WTC11 (cell line): ENCODE results near the gene AAGAB. TPM values are rescaled to one million over a fixed set of nuclear protein-coding genes. Genes with fewer than 3 reads are reported as not detected.

Source experiments
- ATAC-seq: fragments of 200-7000 bp; cut with Tn5 transposase; 2 replicates; pipeline ENCODE4 v1.10.0; 2021; ENCODE audit warnings: mild to moderate bottlenecking, moderate library complexity
- CTCF ChIA-PET: fragments of 300-600 bp; sonication (Branson Sonifier 250); formaldehyde crosslinking; loops from one replicate; lab custom pipeline; 2021; ENCODE audit warnings: antibody characterized with exemption; lab: Charles Lee
- POLR2A ChIA-PET: fragments of 350-600 bp; sonication (Branson Sonifier 250); formaldehyde crosslinking; loops from one replicate; lab custom pipeline; 2021; ENCODE audit warnings: antibody characterized with exemption; lab: Charles Lee
- DNase-seq: peaks from one replicate; pipeline ENCODE4 v3.0.0; 2021; ENCODE audit warnings: low spot score
- H3K27ac Mint-ChIP-seq: 2 replicates; pipeline ENCODE4 v1.8.0; 2021; ENCODE audit warnings: mixed read lengths
- H3K27me3 Mint-ChIP-seq: 2 replicates; pipeline ENCODE4 v1.8.0; 2021; ENCODE audit warnings: low read depth, mild to moderate bottlenecking, moderate library complexity, mixed read lengths
- H3K36me3 Mint-ChIP-seq: 2 replicates; pipeline ENCODE4 v1.8.0; 2021; ENCODE audit warnings: mixed read lengths
- H3K4me1 Mint-ChIP-seq: 2 replicates; pipeline ENCODE4 v1.8.0; 2022; ENCODE audit warnings: mixed read lengths
- H3K4me3 Mint-ChIP-seq: 2 replicates; pipeline ENCODE4 v1.8.0; 2021; ENCODE audit warnings: mild to moderate bottlenecking, moderate library complexity, mixed read lengths
- H3K9me3 Mint-ChIP-seq: 2 replicates; pipeline ENCODE4 v1.8.0; 2021; ENCODE audit warnings: mixed read lengths
- CREB1 ChIP-seq: sonication (generic); formaldehyde crosslinking; IDR thresholded peaks from 2 replicates; pipeline ENCODE4 v1.8.0; 2023; ENCODE audit warnings: mild to moderate bottlenecking, missing genetic modification reagents
- HMGA2 ChIP-seq: fragments of 250-450 bp; sonication (Bioruptor Pico); IDR thresholded peaks from 2 replicates; pipeline ENCODE4 v1.4.0; 2021; ENCODE audit warnings: mild to moderate bottlenecking, moderate library complexity
- NR2C2 ChIP-seq: sonication (generic); formaldehyde crosslinking; IDR thresholded peaks from 2 replicates; pipeline ENCODE4 v1.8.0; 2022; ENCODE audit warnings: mild to moderate bottlenecking, missing genetic modification reagents
- SP1 ChIP-seq: sonication (generic); formaldehyde crosslinking; conservative IDR thresholded peaks from 2 replicates; pipeline ENCODE4 v1.8.1; 2022; ENCODE audit warnings: missing genetic modification reagents
- TP53 ChIP-seq: sonication (generic); formaldehyde crosslinking; IDR thresholded peaks from 2 replicates; pipeline ENCODE4 v1.8.1; 2023; ENCODE audit warnings: mild to moderate bottlenecking, missing genetic modification reagents
- ZBTB21 ChIP-seq: sonication (generic); formaldehyde crosslinking; IDR thresholded peaks from 2 replicates; pipeline ENCODE4 v1.8.1; 2023; ENCODE audit warnings: mild to moderate bottlenecking, missing genetic modification reagents, borderline replicate concordance
- ZNF138 ChIP-seq: sonication (generic); formaldehyde crosslinking; conservative IDR thresholded peaks from 2 replicates; pipeline ENCODE4 v1.8.1; 2022; ENCODE audit warnings: mild to moderate bottlenecking, moderate library complexity, missing genetic modification reagents
- ZNF219 ChIP-seq: sonication (generic); formaldehyde crosslinking; IDR thresholded peaks from 2 replicates; pipeline ENCODE4 v1.8.0; 2023; ENCODE audit warnings: missing genetic modification reagents, mild to moderate bottlenecking, borderline replicate concordance
- total RNA-seq: library from RNA; stranded (reverse); gene quantifications from 3 replicates; pipeline ENCODE4 v1.2.3, GENCODE V29; 2021
- TF ChIP-seq, protein P1 (sequence below): sonication (generic); formaldehyde crosslinking; IDR thresholded peaks from 2 replicates; pipeline ENCODE4 v1.8.0; 2023; ENCODE audit warnings: missing genetic modification reagents, mild to moderate bottlenecking, borderline replicate concordance
- TF ChIP-seq, protein P2 (sequence below): sonication (generic); formaldehyde crosslinking; conservative IDR thresholded peaks from 2 replicates; pipeline ENCODE4 v1.8.1; 2022; ENCODE audit warnings: mild to moderate bottlenecking, missing genetic modification reagents
- TF ChIP-seq, protein P3 (sequence below): sonication (generic); formaldehyde crosslinking; IDR thresholded peaks from 2 replicates; pipeline ENCODE4 v1.8.0; 2022; ENCODE audit warnings: mild to moderate bottlenecking, missing genetic modification reagents
- TF ChIP-seq, protein P4 (sequence below): sonication (generic); formaldehyde crosslinking; IDR thresholded peaks from 2 replicates; pipeline ENCODE4 v1.8.1; 2023; ENCODE audit warnings: mild to moderate bottlenecking, missing genetic modification reagents
- TF ChIP-seq, protein P5 (sequence below): sonication (generic); formaldehyde crosslinking; IDR thresholded peaks from 2 replicates; pipeline ENCODE4 v1.8.0; 2023; ENCODE audit warnings: missing genetic modification reagents

AAGAB gene
- total RNA-seq, 1 experiment from 2014 or later = 41.7 TPM

DNA sequence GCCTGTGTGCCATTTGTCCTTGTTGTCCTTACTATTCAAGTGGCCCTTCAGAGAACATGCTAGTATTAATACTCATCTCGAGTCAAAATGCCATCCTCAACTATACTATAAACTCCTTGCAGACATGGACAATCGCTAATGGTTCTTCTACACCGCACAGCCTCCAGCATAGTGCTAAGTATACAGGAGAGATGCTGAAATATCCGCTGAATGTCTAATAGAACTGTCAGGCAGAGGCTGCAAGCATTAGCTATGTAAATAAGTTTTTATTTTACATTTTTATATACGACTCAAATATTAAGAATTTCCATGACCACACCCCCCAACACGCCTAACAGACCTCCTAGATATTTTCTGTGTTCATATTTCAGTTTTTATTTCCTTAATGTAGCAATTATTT, 39.4 kb downstream of the AAGAB start:
- no peak for TF ChIP-seq CREB1 (CRISPR knock-in tag)
- TF ChIP-seq, all 79 proteins: peak for 0
- H3K36me3 Mint-ChIP-seq = peaks cover 4% of the 10 kb centered on the region
- ATAC-seq (no peak), DNase-seq (no peak)
- ChIA-PET POLR2A (no interaction called here), CTCF (interaction anchor here (0.9 kb wide), 1 partner anchor 269 kb away, joined by 3 read pairs; no protein-coding TSS in a partner anchor)
- no peak overlapping the region for H3K4me3 Mint-ChIP-seq
- H3K4me1 Mint-ChIP-seq = no peaks in the 10 kb centered on the region
- peaks cover 3% of the 10 kb centered on the region; the same call in 1 of the 2 replicates for H3K9me3 Mint-ChIP-seq
- no peaks in the 10 kb centered on the region for H3K27me3 Mint-ChIP-seq
- no peak overlapping the region for H3K27ac Mint-ChIP-seq

DNA sequence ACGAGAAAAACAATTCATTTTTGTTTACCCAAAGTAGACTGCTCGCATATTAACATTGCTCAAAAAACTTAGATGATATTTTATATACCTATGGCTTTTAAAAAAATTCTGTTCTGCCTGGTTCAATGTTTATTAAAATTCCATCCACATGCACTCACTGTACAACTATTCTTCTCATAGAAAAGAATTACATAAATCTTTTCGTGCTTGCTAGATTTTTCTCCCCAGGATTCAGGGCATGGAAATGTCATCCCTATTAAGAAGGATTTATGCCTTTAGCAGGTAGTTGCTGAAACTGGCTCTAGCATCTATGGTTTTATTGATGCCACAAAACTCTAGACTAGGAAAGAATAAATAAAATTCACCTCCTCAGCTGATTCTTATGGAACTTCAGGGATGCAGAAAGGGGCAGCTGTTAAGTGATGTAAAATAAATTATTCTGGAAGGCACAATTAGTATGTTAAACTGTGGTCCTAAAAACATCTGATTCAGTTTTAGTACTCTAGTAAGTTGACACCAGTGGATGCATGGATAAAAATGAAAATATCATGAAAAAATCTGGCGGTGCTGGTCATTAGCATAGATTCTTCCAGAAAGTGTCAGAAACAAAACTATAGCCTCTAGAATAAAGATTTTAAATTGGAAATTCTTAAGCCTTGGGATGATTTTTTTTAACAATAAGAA, 41.6 kb downstream of the AAGAB start:
- Mint-ChIP-seq H3K4me1 (no peaks in the 10 kb centered on the region), H3K27me3 (no peaks in the 10 kb centered on the region), H3K36me3 (peaks cover 4% of the 10 kb centered on the region), H3K9me3 (no peaks in the 10 kb centered on the region), H3K4me3 (no peak overlapping the region)
- no peak for DNase-seq
- CTCF ChIA-PET = no interaction called here
- TF ChIP-seq TP53 (CRISPR knock-in tag) (no peak), NR2C2 (no peak), ZNF138 (CRISPR knock-in tag) (no peak), ZBTB21 (CRISPR knock-in tag) (no peak), HMGA2 (CRISPR knock-in tag) (no peak), ZNF219 (no peak), SP1 (CRISPR knock-in tag) (no peak), CREB1 (CRISPR knock-in tag) (no peak)
- TF ChIP-seq, protein P1, sequence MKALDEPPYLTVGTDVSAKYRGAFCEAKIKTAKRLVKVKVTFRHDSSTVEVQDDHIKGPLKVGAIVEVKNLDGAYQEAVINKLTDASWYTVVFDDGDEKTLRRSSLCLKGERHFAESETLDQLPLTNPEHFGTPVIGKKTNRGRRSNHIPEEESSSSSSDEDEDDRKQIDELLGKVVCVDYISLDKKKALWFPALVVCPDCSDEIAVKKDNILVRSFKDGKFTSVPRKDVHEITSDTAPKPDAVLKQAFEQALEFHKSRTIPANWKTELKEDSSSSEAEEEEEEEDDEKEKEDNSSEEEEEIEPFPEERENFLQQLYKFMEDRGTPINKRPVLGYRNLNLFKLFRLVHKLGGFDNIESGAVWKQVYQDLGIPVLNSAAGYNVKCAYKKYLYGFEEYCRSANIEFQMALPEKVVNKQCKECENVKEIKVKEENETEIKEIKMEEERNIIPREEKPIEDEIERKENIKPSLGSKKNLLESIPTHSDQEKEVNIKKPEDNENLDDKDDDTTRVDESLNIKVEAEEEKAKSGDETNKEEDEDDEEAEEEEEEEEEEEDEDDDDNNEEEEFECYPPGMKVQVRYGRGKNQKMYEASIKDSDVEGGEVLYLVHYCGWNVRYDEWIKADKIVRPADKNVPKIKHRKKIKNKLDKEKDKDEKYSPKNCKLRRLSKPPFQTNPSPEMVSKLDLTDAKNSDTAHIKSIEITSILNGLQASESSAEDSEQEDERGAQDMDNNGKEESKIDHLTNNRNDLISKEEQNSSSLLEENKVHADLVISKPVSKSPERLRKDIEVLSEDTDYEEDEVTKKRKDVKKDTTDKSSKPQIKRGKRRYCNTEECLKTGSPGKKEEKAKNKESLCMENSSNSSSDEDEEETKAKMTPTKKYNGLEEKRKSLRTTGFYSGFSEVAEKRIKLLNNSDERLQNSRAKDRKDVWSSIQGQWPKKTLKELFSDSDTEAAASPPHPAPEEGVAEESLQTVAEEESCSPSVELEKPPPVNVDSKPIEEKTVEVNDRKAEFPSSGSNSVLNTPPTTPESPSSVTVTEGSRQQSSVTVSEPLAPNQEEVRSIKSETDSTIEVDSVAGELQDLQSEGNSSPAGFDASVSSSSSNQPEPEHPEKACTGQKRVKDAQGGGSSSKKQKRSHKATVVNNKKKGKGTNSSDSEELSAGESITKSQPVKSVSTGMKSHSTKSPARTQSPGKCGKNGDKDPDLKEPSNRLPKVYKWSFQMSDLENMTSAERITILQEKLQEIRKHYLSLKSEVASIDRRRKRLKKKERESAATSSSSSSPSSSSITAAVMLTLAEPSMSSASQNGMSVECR (CRISPR knock-in tag) = no peak
- TF ChIP-seq, protein P2, sequence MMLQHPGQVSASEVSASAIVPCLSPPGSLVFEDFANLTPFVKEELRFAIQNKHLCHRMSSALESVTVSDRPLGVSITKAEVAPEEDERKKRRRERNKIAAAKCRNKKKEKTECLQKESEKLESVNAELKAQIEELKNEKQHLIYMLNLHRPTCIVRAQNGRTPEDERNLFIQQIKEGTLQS (CRISPR knock-in tag) = no peak
- TF ChIP-seq, protein P3, sequence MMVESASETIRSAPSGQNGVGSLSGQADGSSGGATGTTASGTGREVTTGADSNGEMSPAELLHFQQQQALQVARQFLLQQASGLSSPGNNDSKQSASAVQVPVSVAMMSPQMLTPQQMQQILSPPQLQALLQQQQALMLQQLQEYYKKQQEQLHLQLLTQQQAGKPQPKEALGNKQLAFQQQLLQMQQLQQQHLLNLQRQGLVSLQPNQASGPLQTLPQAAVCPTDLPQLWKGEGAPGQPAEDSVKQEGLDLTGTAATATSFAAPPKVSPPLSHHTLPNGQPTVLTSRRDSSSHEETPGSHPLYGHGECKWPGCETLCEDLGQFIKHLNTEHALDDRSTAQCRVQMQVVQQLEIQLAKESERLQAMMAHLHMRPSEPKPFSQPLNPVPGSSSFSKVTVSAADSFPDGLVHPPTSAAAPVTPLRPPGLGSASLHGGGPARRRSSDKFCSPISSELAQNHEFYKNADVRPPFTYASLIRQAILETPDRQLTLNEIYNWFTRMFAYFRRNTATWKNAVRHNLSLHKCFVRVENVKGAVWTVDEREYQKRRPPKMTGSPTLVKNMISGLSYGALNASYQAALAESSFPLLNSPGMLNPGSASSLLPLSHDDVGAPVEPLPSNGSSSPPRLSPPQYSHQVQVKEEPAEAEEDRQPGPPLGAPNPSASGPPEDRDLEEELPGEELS = no peak
- TF ChIP-seq, protein P4, sequence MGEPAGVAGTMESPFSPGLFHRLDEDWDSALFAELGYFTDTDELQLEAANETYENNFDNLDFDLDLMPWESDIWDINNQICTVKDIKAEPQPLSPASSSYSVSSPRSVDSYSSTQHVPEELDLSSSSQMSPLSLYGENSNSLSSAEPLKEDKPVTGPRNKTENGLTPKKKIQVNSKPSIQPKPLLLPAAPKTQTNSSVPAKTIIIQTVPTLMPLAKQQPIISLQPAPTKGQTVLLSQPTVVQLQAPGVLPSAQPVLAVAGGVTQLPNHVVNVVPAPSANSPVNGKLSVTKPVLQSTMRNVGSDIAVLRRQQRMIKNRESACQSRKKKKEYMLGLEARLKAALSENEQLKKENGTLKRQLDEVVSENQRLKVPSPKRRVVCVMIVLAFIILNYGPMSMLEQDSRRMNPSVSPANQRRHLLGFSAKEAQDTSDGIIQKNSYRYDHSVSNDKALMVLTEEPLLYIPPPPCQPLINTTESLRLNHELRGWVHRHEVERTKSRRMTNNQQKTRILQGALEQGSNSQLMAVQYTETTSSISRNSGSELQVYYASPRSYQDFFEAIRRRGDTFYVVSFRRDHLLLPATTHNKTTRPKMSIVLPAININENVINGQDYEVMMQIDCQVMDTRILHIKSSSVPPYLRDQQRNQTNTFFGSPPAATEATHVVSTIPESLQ = no peak
- TF ChIP-seq, protein P5, sequence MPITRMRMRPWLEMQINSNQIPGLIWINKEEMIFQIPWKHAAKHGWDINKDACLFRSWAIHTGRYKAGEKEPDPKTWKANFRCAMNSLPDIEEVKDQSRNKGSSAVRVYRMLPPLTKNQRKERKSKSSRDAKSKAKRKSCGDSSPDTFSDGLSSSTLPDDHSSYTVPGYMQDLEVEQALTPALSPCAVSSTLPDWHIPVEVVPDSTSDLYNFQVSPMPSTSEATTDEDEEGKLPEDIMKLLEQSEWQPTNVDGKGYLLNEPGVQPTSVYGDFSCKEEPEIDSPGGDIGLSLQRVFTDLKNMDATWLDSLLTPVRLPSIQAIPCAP (CRISPR knock-in tag) = no peak
- TF ChIP-seq, all 79 proteins: peak for 0
- POLR2A ChIA-PET = no interaction called here
- H3K27ac Mint-ChIP-seq = no peak overlapping the region
- no peak for ATAC-seq
